ENCODE results near the gene ZYG11B.
"Not testable (repeated sequence)": the region's sequence is repeated elsewhere in the genome, so short reads cannot be mapped to it uniquely, and the experiment has no call there.

ZYG11B gene

GRCh38 chr1:52707927-52708655, 18.2 kb upstream of the ZYG11B start:
- DNase-seq (ENCODE audit: low read depth), result peak; percentile 91
- H3K4me3 ChIP-seq (replicated peaks; ENCODE audit: low read depth, low read length), result no peak overlapping the region
- TF ChIP-seq CTCF (IDR thresholded peaks at IDR 0.05; ENCODE audit: low read length, missing control alignments), result no peak

DNA sequence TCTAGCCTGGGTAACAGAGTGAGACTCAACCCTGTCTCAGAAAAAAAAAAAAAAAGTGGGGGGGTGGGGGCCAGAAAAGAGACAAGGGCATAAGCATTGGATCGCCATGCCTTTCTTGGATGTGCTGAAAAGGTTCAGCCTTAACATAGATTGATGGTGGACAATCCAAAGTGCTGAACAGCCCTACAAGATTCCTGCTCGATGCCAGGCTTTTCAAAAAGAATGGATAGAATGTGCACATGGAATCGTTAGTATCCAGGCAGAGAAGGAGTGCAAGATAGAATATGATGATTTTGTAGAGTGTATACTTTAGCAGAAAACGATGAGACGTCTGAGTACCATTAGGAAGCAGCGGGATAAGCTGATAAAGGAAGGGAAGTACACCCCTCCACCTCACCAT, 17.2 kb upstream of the ZYG11B start:
- TF ChIP-seq CTCF (IDR thresholded peaks at IDR 0.05; ENCODE audit: low read length, missing control alignments), result no peak
- DNase-seq (ENCODE audit: low read depth), result peak; percentile 38
- H3K4me3 ChIP-seq (replicated peaks; ENCODE audit: low read depth, low read length), result no peak overlapping the region

GRCh38 chr1:52713590-52713989, 12.7 kb upstream of the ZYG11B start:
- DNase-seq (ENCODE audit: low read depth), result no peak
- no peak for TF ChIP-seq CTCF (IDR thresholded peaks at IDR 0.05; ENCODE audit: low read length, missing control alignments)
- no peak overlapping the region for H3K4me3 ChIP-seq (replicated peaks; ENCODE audit: low read depth, low read length)

DNA sequence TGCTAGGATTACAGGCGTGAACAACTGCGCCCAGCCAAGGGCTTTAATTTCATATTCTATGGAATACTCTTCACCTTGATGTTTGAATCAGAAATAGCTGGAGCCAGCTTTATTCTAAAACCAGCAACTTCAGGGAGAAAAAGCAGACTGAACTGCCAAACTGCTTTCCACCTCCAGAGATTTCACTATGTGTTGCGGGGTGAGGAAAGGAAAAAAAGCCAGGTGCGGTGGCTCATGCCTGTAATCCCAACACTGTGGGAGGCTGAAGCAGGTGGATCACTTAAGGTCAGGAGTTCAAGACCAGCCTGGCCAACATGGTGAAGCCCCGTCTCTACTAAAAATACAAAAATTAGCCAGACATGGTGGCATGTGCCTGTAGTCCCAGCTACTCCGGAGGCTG, 11.0 kb upstream of the ZYG11B start:
- H3K4me3 ChIP-seq (replicated peaks; ENCODE audit: low read depth, low read length); DNase-seq (ENCODE audit: low read depth): not testable (repeated sequence)

GRCh38 chr1:52723260-52723659, 3.0 kb upstream of the ZYG11B start:
- TF ChIP-seq CTCF (IDR thresholded peaks at IDR 0.05; ENCODE audit: low read length, missing control alignments), result no peak
- DNase-seq (ENCODE audit: low read depth), result no peak

GRCh38 chr1:52725903-52726264, 369 bp upstream of the ZYG11B start:
- TF ChIP-seq CTCF (IDR thresholded peaks at IDR 0.05; ENCODE audit: low read length, missing control alignments), result no peak
- no peak for DNase-seq (ENCODE audit: low read depth)

More at GRCh38 chr1:52723260-52723659, 3.0 kb upstream of the ZYG11B start:
- no peak overlapping the region for H3K4me3 ChIP-seq (replicated peaks; ENCODE audit: low read depth, low read length)

GRCh38 chr1:52727114-52727586, 897 bp downstream of the ZYG11B start:
- no peak for TF ChIP-seq CTCF (IDR thresholded peaks at IDR 0.05; ENCODE audit: low read length, missing control alignments)
- peak overlapping the region; percentile 77 for H3K4me3 ChIP-seq (replicated peaks; ENCODE audit: low read depth, low read length)
- no peak for DNase-seq (ENCODE audit: low read depth)

More at GRCh38 chr1:52725903-52726264, 369 bp upstream of the ZYG11B start:
- peak overlapping the region; percentile 21 for H3K4me3 ChIP-seq (replicated peaks; ENCODE audit: low read depth, low read length)

Measured in fibroblast of pulmonary artery (primary cell).